ENCODE results near the gene ELMOD3. TPM values are rescaled to one million over a fixed set of nuclear protein-coding genes. Genes with fewer than 3 reads are reported as not detected.
"Not testable (repeated sequence)": the region's sequence is repeated elsewhere in the genome, so short reads cannot be mapped to it uniquely, and the experiment has no call there.

The ELMOD3 gene
- total and polyA plus RNA-seq, 10 donors, result 14.4 to 38.0 (median 24.2) TPM

DNA sequence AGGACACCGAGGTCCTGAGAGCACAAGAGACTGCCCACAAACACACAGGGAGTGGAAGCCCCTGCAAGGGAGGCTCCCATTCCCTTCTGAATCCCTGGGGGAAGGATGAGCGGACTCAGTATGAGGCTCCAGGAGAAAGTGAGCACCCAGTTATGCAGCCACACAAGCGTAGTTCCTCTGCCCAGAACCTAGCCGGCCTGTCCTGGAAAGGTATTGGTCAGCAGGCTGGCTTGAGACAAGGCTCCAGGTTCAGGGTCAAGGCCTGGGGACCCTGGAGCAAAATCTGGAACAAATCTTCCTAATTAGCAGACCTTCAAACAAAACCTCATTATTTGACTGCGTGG, 56.8 kb downstream of the ELMOD3 start:
- 90 to 98% (median 91%) methylated on average over 4 to 5 of the region's 5 CpGs for WGBS, 5 donors
- intact Hi-C loops (cut with DNase I; ENCODE audit: low total_unique reads), result no loop called here
- H3K27me3 ChIP-seq (replicated peaks in 1 of 7), result peaks cover 0 to 19% (median 6%) of the 10 kb centered on the region in 7 donors
- H3K36me3 ChIP-seq, result no peaks in the 10 kb centered on the region
- TF ChIP-seq POLR2A (IDR thresholded peaks at IDR 0.05) (no peak), POLR2AphosphoS5 (IDR thresholded peaks at IDR 0.05) (no peak)
- TF ChIP-seq, protein P1, sequence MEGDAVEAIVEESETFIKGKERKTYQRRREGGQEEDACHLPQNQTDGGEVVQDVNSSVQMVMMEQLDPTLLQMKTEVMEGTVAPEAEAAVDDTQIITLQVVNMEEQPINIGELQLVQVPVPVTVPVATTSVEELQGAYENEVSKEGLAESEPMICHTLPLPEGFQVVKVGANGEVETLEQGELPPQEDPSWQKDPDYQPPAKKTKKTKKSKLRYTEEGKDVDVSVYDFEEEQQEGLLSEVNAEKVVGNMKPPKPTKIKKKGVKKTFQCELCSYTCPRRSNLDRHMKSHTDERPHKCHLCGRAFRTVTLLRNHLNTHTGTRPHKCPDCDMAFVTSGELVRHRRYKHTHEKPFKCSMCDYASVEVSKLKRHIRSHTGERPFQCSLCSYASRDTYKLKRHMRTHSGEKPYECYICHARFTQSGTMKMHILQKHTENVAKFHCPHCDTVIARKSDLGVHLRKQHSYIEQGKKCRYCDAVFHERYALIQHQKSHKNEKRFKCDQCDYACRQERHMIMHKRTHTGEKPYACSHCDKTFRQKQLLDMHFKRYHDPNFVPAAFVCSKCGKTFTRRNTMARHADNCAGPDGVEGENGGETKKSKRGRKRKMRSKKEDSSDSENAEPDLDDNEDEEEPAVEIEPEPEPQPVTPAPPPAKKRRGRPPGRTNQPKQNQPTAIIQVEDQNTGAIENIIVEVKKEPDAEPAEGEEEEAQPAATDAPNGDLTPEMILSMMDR (IDR thresholded peaks at IDR 0.05 in 8 of 11, conservative IDR thresholded peaks at IDR 0.05 in 3 of 11), result no peak
- no peak overlapping the region for H3K4me3 ChIP-seq
- H3K9me3 ChIP-seq, result no peaks in the 10 kb centered on the region
- peaks cover 16 to 90% (median 54%) of the 10 kb centered on the region in 6 donors for H3K4me1 ChIP-seq
- no peak overlapping the region for H3K27ac ChIP-seq
- no peak for DNase-seq

DNA sequence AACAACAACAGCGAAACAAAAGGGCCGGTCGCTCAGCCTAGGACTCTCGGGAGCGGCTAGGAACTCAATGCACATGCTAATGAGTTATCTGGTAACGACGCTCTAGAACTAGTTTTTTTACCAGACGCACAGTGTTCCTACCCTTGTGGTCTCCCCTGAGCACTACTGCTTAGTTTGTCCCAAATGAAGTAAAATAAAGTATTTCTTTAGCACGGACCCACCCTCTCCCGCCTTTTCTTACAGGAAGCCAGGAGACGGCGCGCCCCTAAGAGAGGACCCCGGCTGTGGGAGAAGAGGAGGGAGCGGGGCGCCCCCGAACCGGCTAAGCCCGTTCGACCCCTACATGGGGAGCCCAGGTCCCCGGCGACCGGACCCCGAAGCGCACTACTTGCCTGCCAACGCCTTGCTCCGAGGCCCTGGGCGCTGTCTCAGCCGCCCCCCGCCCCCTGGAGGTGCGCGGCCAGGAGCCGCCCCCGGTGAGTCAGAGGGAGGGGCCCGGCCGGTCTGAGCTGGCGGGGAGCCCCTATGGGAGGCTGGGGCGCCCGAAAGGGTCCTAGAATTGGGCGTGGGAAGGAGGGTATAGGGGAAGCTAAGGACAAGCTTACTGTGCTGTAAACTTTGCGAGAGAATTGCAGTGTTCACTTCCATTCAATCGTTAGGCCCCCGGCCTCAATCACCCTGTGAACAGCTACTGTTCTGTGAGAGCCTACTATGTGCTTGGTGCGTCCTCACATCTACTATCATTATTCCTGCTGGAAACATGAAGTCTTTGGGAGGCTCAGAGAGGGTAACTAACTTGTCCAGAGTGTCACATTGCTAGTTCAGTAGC, 59.2 kb downstream of the ELMOD3 start:
- intact Hi-C loops (cut with DNase I; ENCODE audit: low total_unique reads), result no loop called here
- no peak for DNase-seq

DNA sequence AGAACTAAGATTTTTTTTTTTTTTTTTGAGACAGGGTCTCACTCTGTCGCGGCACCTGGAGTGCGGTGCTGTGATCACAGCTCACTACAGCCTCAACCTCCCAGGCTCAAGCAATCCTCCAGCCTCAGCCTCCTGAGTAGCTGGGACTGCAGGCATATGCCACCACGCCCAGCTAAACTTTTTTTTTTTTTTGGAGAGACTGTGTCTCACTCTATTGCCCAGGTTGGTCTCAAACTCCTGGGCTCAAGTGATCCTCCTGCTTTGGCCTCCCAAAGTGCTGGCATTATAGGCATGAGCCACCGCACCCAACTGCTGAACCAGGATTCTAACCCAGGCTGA, 59.8 kb downstream of the ELMOD3 start:
- Histone ChIP-seq H3K27me3 (replicated peaks in 1 of 7) (peaks cover 0 to 19% (median 6%) of the 10 kb centered on the region in 7 donors), H3K4me1 (peaks cover 11 to 81% (median 45%) of the 10 kb centered on the region in 6 donors)
- H3K4me3 ChIP-seq; intact Hi-C loops (cut with DNase I; ENCODE audit: low total_unique reads); DNase-seq; H3K36me3 ChIP-seq; H3K27ac ChIP-seq; H3K9me3 ChIP-seq: not testable (repeated sequence)
- 81 to 92% (median 88%) methylated on average over 5 of the region's 5 CpGs for WGBS, 5 donors

More for the DNA sequence above, 59.2 kb downstream of the ELMOD3 start:
- no peaks in the 10 kb centered on the region for H3K36me3 ChIP-seq
- H3K27me3 ChIP-seq (replicated peaks in 1 of 7), result peaks cover 0 to 19% (median 6%) of the 10 kb centered on the region in 7 donors
- H3K9me3 ChIP-seq, result no peaks in the 10 kb centered on the region
- H3K4me3 ChIP-seq, result peak overlapping the region; percentile 15 to 68 (median 30)
- peak overlapping the region in 3 of 8 donors; percentile 26 to 53 (median 46) for H3K27ac ChIP-seq
- peaks cover 11 to 81% (median 45%) of the 10 kb centered on the region in 6 donors for H3K4me1 ChIP-seq
- no peak for TF ChIP-seq POLR2A (IDR thresholded peaks at IDR 0.05)
- TF ChIP-seq, protein P1 (IDR thresholded peaks at IDR 0.05 in 8 of 11, conservative IDR thresholded peaks at IDR 0.05 in 3 of 11), result peak in 2 of 11 experiments; percentile 7 to 19
- peak; percentile 7 to 47 (median 19) for TF ChIP-seq POLR2AphosphoS5 (IDR thresholded peaks at IDR 0.05)
- 7 to 13% (median 9%) methylated on average over 36 to 44 of the region's 44 CpGs for WGBS, 5 donors

DNA sequence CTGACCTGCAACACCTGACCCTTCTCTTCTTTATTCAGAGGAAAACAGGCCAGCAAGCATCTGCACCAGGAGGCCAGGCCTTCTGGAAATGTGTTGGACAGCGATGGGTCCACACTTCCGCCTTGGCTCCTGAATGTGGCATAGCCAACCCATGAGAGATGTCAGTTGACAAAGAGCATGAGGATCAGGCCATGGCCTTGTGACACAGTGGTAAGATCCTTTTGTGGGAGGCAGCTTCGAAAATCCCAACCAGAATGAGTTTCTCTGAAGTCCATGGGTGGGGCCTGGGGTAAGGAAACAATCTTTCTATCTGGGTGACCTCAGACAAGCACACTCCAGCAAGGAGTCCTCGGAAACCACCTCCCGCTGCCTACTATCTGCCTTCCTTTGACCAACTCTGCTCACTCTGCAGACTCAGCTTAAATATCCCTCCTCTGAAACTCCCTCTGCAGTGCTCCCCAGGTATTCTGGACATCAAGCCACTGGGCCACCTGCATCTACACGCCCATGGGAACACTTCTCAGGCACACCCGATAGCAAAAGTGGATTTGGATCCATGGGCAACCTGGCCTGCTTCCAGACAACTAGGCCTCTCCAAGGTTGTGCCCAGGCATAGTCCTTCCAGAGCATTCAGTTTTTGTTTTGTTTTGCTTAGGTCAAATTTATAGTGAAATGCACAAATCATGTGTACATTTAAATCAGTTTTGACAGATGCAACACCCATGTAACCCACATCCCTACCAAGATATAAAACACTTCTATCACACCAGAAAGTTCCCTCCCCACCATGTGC, 60.4 kb downstream of the ELMOD3 start:
- intact Hi-C loops (cut with DNase I; ENCODE audit: low total_unique reads), result no loop called here
- TF ChIP-seq POLR2AphosphoS5 (IDR thresholded peaks at IDR 0.05) (no peak), POLR2A (IDR thresholded peaks at IDR 0.05) (no peak)
- TF ChIP-seq, protein P1 (IDR thresholded peaks at IDR 0.05 in 8 of 11, conservative IDR thresholded peaks at IDR 0.05 in 3 of 11), result no peak
- no peak for DNase-seq
- peaks cover 0 to 19% (median 6%) of the 10 kb centered on the region in 7 donors for H3K27me3 ChIP-seq (replicated peaks in 1 of 7)
- H3K9me3 ChIP-seq, result no peaks in the 10 kb centered on the region
- H3K36me3 ChIP-seq, result no peaks in the 10 kb centered on the region
- WGBS, 5 donors, result 83 to 88% (median 85%) methylated on average over 7 of the region's 7 CpGs
- peaks cover 10 to 81% (median 45%) of the 10 kb centered on the region in 6 donors for H3K4me1 ChIP-seq
- no peak overlapping the region for H3K4me3 ChIP-seq
- no peak overlapping the region for H3K27ac ChIP-seq
